Mesendoderm (in vitro differentiated cells): Measurements from ENCODE around the gene FOXD4L6. TPM values are rescaled to one million over a fixed set of nuclear protein-coding genes. Genes with fewer than 3 reads are reported as not detected.
"Not testable (repeated sequence)": the region's sequence is repeated elsewhere in the genome, so short reads cannot be mapped to it uniquely, and the experiment has no call there.

Experiments used
- DNase-seq: peaks from one replicate; pipeline ENCODE4 v3.0.0; 2013
- H2AK5ac ChIP-seq: 2 replicates; pipeline ENCODE4 v1.6.1; 2013; ENCODE audit warnings: low read length, inconsistent platforms
- H2BK120ac ChIP-seq: 2 replicates; pipeline ENCODE4 v1.6.1; 2013; ENCODE audit warnings: low read depth, mild to moderate bottlenecking, low read length, moderate library complexity, mixed read lengths
- H2BK15ac ChIP-seq: replicated peaks from 2 replicates; pipeline ENCODE4 v1.6.1; 2013; ENCODE audit warnings: low read depth, mild to moderate bottlenecking, moderate library complexity
- H2BK5ac ChIP-seq: 2 replicates; pipeline ENCODE4 v1.6.1; 2013; ENCODE audit warnings: low read length, inconsistent platforms
- H3K18ac ChIP-seq: 2 replicates; pipeline ENCODE4 v1.6.1; 2013; ENCODE audit warnings: mild to moderate bottlenecking, low read length, mixed read lengths
- H3K23ac ChIP-seq: one replicate; pipeline ENCODE4 v1.6.1; 2013; ENCODE audit warnings: low read length
- H3K27ac ChIP-seq: 2 replicates; pipeline ENCODE4 v1.5.1; 2013; ENCODE audit warnings: low read depth, mild to moderate bottlenecking, inconsistent platforms, low read length, moderate library complexity
- H3K27me3 ChIP-seq: 2 replicates; pipeline ENCODE4 v1.6.1; 2013; ENCODE audit warnings: low read length, control low read depth, mild to moderate bottlenecking, inconsistent platforms; ENCODE audit not compliant: insufficient read depth, poor library complexity
- H3K36me3 ChIP-seq: 2 replicates; pipeline ENCODE4 v1.6.1; 2013; ENCODE audit warnings: low read length, inconsistent platforms; ENCODE audit not compliant: control insufficient read depth, insufficient read depth
- H3K4ac ChIP-seq: one replicate; pipeline ENCODE4 v1.6.1; 2013; ENCODE audit warnings: low read depth, mild to moderate bottlenecking, low read length, moderate library complexity
- H3K4me1 ChIP-seq: 2 replicates; pipeline ENCODE4 v1.6.1; 2013; ENCODE audit warnings: low read depth, low read length, inconsistent platforms; ENCODE audit not compliant: control insufficient read depth
- H3K4me2 ChIP-seq: 2 replicates; pipeline ENCODE4 v1.6.1; 2013; ENCODE audit warnings: low read length
- H3K4me3 ChIP-seq: 2 replicates; pipeline ENCODE4 v1.5.1; 2013; ENCODE audit warnings: mild to moderate bottlenecking, low read length
- H3K56ac ChIP-seq: one replicate; pipeline ENCODE4 v1.6.1; 2013; ENCODE audit warnings: low read length
- H3K79me1 ChIP-seq: 2 replicates; pipeline ENCODE4 v1.6.1; 2013; ENCODE audit warnings: low read length, inconsistent platforms
- H3K79me2 ChIP-seq: 2 replicates; pipeline ENCODE4 v1.6.1; 2013; ENCODE audit warnings: mild to moderate bottlenecking, low read length; ENCODE audit not compliant: control insufficient read depth, insufficient read depth
- H3K9ac ChIP-seq: 2 replicates; pipeline ENCODE4 v1.6.1; 2013; ENCODE audit warnings: low read length, inconsistent platforms
- H4K5ac ChIP-seq: one replicate; pipeline ENCODE4 v1.6.1; 2013; ENCODE audit warnings: low read length
- H4K8ac ChIP-seq: one replicate; pipeline ENCODE4 v1.6.1; 2013; ENCODE audit warnings: low read depth, mild to moderate bottlenecking, control low read depth, low read length, moderate library complexity
- WGBS: extraction: QIAGEN DNeasy Blood & Tissue Kit; methylation state at CpG from one replicate; pipeline ENCODE4 v1.1.7; 2013; ENCODE audit warnings: low lambda C conversion rate, missing lambda C conversion rate; ENCODE audit not compliant: insufficient coverage; ENCODE audit errors: extremely low coverage; 5-methylcytosine and 5-hydroxymethylcytosine counted together
- polyA plus RNA-seq, 2 experiments: library from polyadenylated mRNA; stranded (reverse); fragments of 200-250 nt; gene quantifications; one replicate each; pipeline ENCODE4 v1.2.3, GENCODE V29; 2013

Gene FOXD4L6
- polyA plus RNA-seq (2013, experiment 1 of 2): not detected
- not detected for polyA plus RNA-seq (2013, experiment 2 of 2)

DNA sequence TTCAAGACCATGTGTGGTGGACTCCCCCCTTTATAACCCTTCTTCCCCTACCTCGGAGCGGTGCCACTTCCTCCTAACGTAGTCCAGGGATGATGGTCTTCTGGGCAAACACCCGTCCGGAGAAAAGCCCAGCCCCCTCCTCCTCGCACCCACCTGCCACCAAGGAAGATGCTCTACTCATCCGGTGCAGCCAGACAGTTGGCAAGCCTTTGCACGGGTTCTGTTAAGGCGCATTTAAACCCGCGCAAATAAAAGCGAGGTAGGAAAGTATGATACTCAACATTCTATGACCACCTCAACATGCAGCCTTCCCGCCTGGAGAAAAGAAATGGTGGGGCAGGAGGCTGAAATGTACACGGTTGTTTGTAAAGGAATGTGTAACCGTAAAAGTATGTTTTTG, at the start of gene FOXD4L6:
Gene FOXD4L6 (minus strand): TSS at position 101 of the 400 bp plus-strand sequence. CDS start 298 bp downstream, outside the sequence.
- H3K23ac ChIP-seq, H2AK5ac ChIP-seq, H4K8ac ChIP-seq, H3K4me1 ChIP-seq, H3K4ac ChIP-seq, H3K79me1 ChIP-seq, H3K4me2 ChIP-seq, H2BK120ac ChIP-seq, H3K56ac ChIP-seq, H3K18ac ChIP-seq, H3K4me3 ChIP-seq, DNase-seq, H2BK5ac ChIP-seq, H3K27me3 ChIP-seq, H3K79me2 ChIP-seq, H3K36me3 ChIP-seq, H3K27ac ChIP-seq, H4K5ac ChIP-seq, H2BK15ac ChIP-seq, H3K9ac ChIP-seq: not testable (repeated sequence)
- WGBS: no CpG with 5 or more reads among the region's 15 CpGs

DNA sequence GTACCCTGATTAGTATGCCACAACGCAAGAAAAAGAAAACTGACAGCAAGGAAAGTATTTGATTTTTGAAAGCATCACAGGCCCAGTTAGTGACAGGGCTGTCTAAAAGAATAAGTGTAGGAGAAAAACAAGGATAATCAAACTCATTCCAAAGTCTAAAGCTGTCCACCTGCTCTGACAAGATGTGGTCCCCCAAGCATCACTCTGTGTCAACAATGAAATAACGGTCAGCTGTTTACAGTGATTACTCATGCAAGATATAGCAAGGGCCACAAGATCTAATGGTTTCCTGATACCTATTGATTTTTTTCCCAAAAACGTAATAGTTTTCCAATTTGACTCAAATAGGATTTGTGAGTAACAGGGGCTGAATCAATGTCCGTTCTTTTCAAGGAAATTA, 46.5 kb upstream of the FOXD4L6 start:
- not testable (repeated sequence) for H3K18ac ChIP-seq, H3K79me1 ChIP-seq, H3K4ac ChIP-seq, H4K8ac ChIP-seq, DNase-seq, H2BK5ac ChIP-seq, H2BK15ac ChIP-seq, H3K23ac ChIP-seq, H3K4me1 ChIP-seq, H3K27ac ChIP-seq, H3K36me3 ChIP-seq, H3K4me3 ChIP-seq, H3K9ac ChIP-seq, H3K27me3 ChIP-seq, H3K56ac ChIP-seq, H4K5ac ChIP-seq, H3K4me2 ChIP-seq, H2BK120ac ChIP-seq, H3K79me2 ChIP-seq, H2AK5ac ChIP-seq
- no CpG with 5 or more reads among the region's 4 CpGs for WGBS

DNA sequence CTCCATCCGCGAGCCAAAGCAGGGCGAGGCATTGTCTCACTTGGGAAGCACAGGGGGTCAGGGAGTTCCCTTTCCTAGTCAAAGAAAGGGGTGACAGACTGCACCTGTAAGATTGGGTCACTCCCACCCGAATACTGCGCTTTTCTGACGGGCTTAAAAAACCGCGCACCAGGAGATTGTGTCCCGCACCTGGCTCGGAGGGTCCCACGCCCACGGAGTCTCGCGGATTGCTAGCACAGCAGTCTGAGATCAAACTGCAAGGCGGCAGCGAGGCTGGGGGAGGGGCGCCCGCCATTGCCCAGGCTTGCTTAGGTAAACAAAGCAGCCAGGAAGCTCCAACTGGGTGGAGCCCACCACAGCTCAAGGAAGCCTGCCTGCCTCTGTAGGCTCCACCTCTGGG, 21.6 kb upstream of the FOXD4L6 start:
- H3K9ac ChIP-seq, H4K8ac ChIP-seq, DNase-seq, H3K56ac ChIP-seq, H3K79me1 ChIP-seq, H2BK15ac ChIP-seq, H3K23ac ChIP-seq, H3K27ac ChIP-seq, H3K36me3 ChIP-seq, H3K4me2 ChIP-seq, H3K4ac ChIP-seq, H3K4me3 ChIP-seq, H3K27me3 ChIP-seq, H3K18ac ChIP-seq, H2BK5ac ChIP-seq, H4K5ac ChIP-seq, H2BK120ac ChIP-seq, H2AK5ac ChIP-seq, H3K79me2 ChIP-seq, H3K4me1 ChIP-seq: not testable (repeated sequence)
- no CpG with 5 or more reads among the region's 18 CpGs for WGBS

DNA sequence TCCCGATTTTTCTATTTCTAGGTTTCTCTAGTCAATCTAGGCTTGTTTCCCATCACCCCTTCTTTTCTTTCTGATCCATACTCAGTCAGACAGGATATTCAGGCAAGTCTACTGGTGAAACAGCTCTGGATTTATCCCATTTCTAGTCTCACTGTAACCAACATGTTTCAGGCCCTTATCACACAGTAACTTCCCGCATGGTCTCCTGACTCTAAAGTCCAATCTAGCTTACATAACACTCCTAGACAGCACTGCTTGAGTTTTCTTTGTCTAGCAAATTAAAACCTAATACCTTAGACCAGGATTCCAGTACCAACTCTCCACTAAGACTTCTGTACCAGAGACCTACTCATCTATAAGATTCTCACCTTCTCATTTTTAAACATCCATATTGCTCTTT, 13.4 kb upstream of the FOXD4L6 start:
- H4K5ac ChIP-seq, H3K36me3 ChIP-seq, H3K18ac ChIP-seq, H3K9ac ChIP-seq, H3K4me2 ChIP-seq, H3K79me1 ChIP-seq, DNase-seq, H3K4me1 ChIP-seq, H3K79me2 ChIP-seq, H3K23ac ChIP-seq, H2AK5ac ChIP-seq, H2BK5ac ChIP-seq, H2BK15ac ChIP-seq, H3K4ac ChIP-seq, H4K8ac ChIP-seq, H3K4me3 ChIP-seq, H3K56ac ChIP-seq, H3K27ac ChIP-seq, H3K27me3 ChIP-seq, H2BK120ac ChIP-seq: not testable (repeated sequence)
- no CpG with 5 or more reads among the region's 2 CpGs for WGBS

DNA sequence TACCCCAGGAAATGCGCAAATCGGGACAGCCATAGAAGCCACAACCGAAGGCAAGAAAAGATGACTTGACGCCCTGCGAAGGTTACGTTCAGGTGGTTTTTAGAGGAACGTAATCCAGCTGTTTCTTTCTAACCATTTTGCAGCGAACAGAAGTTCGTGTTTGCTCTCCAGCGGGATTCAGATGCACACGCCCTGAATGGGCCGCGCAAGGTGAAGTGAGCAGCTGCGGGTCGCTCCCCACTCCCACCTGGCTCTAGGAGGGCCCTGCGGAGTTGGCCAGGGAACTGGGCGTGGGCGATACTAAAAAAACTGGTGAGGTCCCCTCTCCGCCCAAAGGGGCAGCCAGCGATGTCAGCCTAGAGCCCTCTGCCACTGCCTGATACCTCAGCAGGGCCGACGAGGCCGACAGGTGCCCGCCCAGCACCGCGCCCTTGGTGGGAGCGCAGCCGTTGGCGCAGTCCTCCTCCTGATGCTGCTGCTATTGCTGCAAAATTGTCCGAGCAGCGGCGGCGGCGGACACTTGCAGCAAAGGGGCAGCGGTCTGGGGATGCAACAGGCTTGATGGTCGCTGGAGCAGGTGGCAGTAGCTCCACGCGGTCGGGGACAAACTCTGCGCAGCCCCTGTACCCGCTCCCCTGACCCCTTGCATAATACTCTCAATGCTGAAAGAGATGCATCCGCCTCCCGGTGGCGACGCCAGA, 1.6 kb downstream of the FOXD4L6 start:
- H4K8ac ChIP-seq, H2BK5ac ChIP-seq, H3K27ac ChIP-seq, H3K27me3 ChIP-seq, H3K4ac ChIP-seq, H2BK120ac ChIP-seq, DNase-seq, H2AK5ac ChIP-seq, H3K36me3 ChIP-seq, H2BK15ac ChIP-seq, H4K5ac ChIP-seq, H3K79me2 ChIP-seq, H3K23ac ChIP-seq, H3K18ac ChIP-seq, H3K79me1 ChIP-seq, H3K4me2 ChIP-seq, H3K56ac ChIP-seq, H3K4me1 ChIP-seq, H3K9ac ChIP-seq, H3K4me3 ChIP-seq: not testable (repeated sequence)
- WGBS: no CpG with 5 or more reads among the region's 45 CpGs

DNA sequence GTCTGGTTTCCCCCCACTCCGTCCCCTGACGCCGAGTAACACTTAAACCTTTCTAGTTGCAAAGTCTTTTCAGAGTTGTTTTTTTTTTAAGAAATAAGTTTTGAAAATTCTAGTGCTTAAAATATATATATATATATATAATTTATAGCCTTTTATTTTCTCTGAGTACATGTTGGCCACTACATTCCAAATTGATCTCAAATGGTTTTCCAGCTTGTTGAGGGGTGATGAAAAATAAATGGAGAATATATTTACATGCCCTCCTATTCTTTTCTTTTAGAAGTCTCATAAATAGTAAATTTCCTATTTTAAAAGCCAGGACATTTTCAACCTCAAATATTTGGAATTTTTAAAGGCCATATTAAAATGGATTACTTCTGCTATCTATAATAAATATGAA, 2.5 kb downstream of the FOXD4L6 start:
- H3K4me3 ChIP-seq, H2BK120ac ChIP-seq, H4K5ac ChIP-seq, H3K4me1 ChIP-seq, H4K8ac ChIP-seq, H2BK15ac ChIP-seq, H3K27me3 ChIP-seq, H3K27ac ChIP-seq, DNase-seq, H3K9ac ChIP-seq, H3K18ac ChIP-seq, H3K23ac ChIP-seq, H3K4ac ChIP-seq, H3K4me2 ChIP-seq, H3K79me2 ChIP-seq, H3K36me3 ChIP-seq, H2AK5ac ChIP-seq, H3K79me1 ChIP-seq, H2BK5ac ChIP-seq, H3K56ac ChIP-seq: not testable (repeated sequence)
- no CpG with 5 or more reads among the region's 3 CpGs for WGBS
